A172 (cell line): Measurements from ENCODE around the gene OSER1. TPM values are rescaled to one million over a fixed set of nuclear protein-coding genes. Genes with fewer than 3 reads are reported as not detected.

Source experiments
- total RNA-seq: library from RNA; depleted of rRNA; stranded (reverse); fragments of >200 nt; shearing (Covaris generic); gene quantifications from 2 replicates; pipeline ENCODE4 v1.2.3, GENCODE V29; 2014; rRNA removed

Gene OSER1
- total RNA-seq, 1 experiment from 2014 or later = 61.7 TPM

Other genes starting within 250 kb of the OSER1 start
- gene JPH2, start 23.6 kb downstream of the OSER1 start, total RNA-seq = 3.1 and 4.8 TPM in 2 replicates
- 0.19 TPM in 1 of 2 replicates, not detected in the other for gene GDAP1L1, start 36.5 kb upstream of the OSER1 start, total RNA-seq
- gene FITM2, start 100.4 kb upstream of the OSER1 start, total RNA-seq = 11.8 and 12.9 TPM in 2 replicates
- not detected in 2 replicates for gene R3HDML, start 126.3 kb upstream of the OSER1 start, total RNA-seq
- not detected in 2 replicates for gene HNF4A, start 144.9 kb upstream of the OSER1 start, total RNA-seq